Omental fat pad (tissue), 4 donors: Measurements from ENCODE around the gene ACMSD. TPM values are rescaled to one million over a fixed set of nuclear protein-coding genes. Genes with fewer than 3 reads are reported as not detected.

ENCODE experiments used
- ATAC-seq: fragments of 150-250 bp; one replicate; pipeline ENCODE4 v1.9.1; 2016; ENCODE audit warnings: mild to moderate bottlenecking, moderate library complexity; ENCODE audit not compliant: low FRiP score
- DNase-seq: peaks from one replicate; pipeline ENCODE4 v3.0.0-alpha.2; 2019; ENCODE audit warnings: low spot score
- total RNA-seq, 4 donors: library from RNA; depleted of rRNA; stranded (reverse); fragments of >200 nt; gene quantifications; one replicate each; pipeline ENCODE4 v1.1.0, GENCODE V29; 2016
- TF ChIP-seq, protein P1 (sequence below), 3 donors: fragments of 450-650 bp; IDR thresholded peaks; one replicate each; pipeline ENCODE4 v1.5.1; 2016 to 2017; ENCODE audit warnings: antibody characterized with exemption in 3 of 3, mild to moderate bottlenecking in 3 of 3, moderate library complexity in 2 of 3

ACMSD gene
- total RNA-seq, 4 donors from 2014 or later = not detected

GRCh38 chr2:134882773-134883172, 44.4 kb downstream of the ACMSD start:
- DNase-seq (no peak), ATAC-seq (no peak)
- TF ChIP-seq, protein P1, sequence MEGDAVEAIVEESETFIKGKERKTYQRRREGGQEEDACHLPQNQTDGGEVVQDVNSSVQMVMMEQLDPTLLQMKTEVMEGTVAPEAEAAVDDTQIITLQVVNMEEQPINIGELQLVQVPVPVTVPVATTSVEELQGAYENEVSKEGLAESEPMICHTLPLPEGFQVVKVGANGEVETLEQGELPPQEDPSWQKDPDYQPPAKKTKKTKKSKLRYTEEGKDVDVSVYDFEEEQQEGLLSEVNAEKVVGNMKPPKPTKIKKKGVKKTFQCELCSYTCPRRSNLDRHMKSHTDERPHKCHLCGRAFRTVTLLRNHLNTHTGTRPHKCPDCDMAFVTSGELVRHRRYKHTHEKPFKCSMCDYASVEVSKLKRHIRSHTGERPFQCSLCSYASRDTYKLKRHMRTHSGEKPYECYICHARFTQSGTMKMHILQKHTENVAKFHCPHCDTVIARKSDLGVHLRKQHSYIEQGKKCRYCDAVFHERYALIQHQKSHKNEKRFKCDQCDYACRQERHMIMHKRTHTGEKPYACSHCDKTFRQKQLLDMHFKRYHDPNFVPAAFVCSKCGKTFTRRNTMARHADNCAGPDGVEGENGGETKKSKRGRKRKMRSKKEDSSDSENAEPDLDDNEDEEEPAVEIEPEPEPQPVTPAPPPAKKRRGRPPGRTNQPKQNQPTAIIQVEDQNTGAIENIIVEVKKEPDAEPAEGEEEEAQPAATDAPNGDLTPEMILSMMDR (IDR thresholded peaks at IDR 0.05) = no peak

GRCh38 chr2:134883552-134884293, 45.3 kb downstream of the ACMSD start:
- TF ChIP-seq, protein P1 (IDR thresholded peaks at IDR 0.05) = no peak
- ATAC-seq (no peak), DNase-seq (no peak)

DNA sequence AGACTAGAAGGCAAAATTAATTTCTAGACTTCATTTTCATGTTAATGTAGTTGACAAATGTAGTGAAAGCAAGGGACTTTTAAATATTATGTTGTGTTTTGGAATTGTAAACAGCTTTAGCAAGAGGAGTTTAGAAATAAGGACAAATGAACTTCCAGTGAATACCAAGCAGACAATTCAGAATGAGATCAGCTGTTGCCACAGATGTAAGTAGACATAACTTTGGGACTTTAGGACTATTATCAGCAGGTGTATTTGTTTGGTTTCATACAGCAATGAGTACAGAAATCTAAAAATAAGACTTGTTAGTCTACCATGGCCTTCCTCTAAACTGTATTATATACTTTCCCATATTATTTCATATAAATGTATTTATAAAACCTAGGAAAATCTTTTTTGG, 46.0 kb downstream of the ACMSD start:
- TF ChIP-seq, protein P1 (IDR thresholded peaks at IDR 0.05) = no peak
- DNase-seq = no peak
- no peak for ATAC-seq

DNA sequence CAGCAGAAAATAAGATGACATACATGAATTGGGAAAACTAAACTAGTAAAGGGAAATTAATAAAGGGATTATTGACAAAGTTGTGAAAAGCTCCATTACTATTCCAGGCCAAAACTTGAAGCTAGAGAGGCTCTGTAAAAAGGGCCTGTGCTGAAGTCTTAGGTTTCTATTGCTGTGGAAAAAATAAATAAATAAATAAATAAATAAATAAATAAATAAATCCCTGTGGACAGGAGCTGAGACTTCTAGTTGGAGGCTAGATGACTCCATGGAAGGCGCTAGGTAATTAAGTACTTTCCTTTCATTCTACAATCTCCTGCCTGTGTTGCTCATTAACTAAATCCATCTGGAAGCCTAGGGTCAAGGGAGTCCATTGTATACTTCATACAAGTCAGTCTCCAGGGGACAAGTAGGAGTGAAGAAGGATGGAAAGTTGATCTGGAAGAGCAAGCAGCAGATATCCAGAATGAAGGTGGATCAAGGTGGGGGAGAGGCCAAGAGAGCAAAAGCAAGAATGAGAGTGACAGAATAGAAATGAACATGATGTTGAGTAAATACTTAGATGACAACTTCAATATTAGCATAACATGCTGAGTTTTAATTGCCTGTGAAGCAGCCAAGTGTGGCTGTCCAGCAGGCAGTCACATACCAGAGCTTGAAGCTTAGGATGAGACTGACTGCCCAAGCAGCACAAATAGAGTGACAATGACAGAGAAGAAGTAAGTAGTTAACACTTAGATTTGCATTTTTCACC, 54.0 kb downstream of the ACMSD start:
- no peak for ATAC-seq
- TF ChIP-seq, protein P1 (IDR thresholded peaks at IDR 0.05) = no peak
- DNase-seq = no peak

DNA sequence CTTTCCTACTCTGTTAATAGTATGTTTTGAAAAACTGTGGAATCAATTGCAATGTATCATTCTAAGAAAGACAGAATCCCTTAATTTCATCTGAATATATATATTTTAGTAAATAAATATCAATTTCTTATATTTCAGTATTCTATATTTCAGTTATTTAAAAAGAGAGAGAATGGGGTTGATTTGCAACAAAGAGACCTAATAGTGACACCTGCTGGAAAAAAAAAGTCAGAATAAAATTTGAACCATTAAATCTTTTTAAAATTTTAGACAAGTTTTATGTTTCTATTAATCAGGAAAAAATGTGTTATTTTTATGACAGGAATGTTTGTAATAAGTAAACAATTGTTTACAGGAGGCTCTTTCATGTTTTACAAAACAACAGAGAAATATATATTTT, 59.5 kb downstream of the ACMSD start:
- TF ChIP-seq, protein P1 (IDR thresholded peaks at IDR 0.05) = no peak
- no peak for DNase-seq
- no peak for ATAC-seq

GRCh38 chr2:134899204-134899603, 60.8 kb downstream of the ACMSD start:
- TF ChIP-seq, protein P1 (IDR thresholded peaks at IDR 0.05) = no peak
- no peak for DNase-seq
- ATAC-seq = no peak
